Skin of body (tissue), 2 donors: ENCODE measurements around the gene FLOT2. TPM values are rescaled to one million over a fixed set of nuclear protein-coding genes. Genes with fewer than 3 reads are reported as not detected.
"Not testable (repeated sequence)": the region's sequence is repeated elsewhere in the genome, so short reads cannot be mapped to it uniquely, and the experiment has no call there.

ENCODE experiments used
- DNase-seq: peaks from one replicate; lab custom pipeline; 2025; lab: John Stamatoyannopoulos, UW
- total RNA-seq: library from RNA; depleted of rRNA; stranded (reverse); fragments of >200 nt; gene quantifications from one replicate; pipeline ENCODE4 v1.2.3, GENCODE V29; 2014

FLOT2 gene
- total RNA-seq, 1 donor from 2014 or later, result 18.7 TPM

GRCh38 chr17:28917029-28917428 is 19.5 kb upstream of the FLOT2 start:
- no peak for DNase-seq

DNA sequence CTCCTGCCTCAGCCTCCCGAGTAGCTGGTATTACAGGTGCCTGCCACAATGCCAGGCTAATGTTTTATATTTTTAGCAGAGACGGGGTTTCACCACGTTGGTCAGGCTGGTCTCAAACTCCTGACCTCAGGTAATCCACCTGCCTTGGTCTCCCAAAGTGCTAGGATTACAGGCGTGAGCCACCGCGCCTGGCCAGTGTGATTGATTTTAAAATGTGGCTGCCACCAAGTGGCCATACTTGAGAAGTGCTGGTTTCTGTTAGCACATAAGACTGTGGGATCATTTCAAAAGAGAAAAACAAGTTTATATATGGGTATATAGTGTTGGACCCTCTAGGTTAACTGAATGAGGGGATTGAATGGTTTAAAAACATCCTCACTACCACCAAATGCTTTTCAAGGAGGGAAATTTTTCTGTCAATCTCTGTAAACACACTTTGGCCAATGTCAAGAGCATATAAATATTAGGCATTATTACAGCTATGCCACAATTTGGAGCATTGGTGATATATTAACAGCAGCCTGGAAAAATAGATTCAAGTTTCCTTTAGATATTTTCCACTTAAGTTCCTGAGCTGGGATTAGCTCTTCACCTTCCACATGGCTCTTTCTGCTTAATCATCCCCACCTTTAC is 18.9 kb upstream of the FLOT2 start:
- peak; percentile 9 for DNase-seq

DNA sequence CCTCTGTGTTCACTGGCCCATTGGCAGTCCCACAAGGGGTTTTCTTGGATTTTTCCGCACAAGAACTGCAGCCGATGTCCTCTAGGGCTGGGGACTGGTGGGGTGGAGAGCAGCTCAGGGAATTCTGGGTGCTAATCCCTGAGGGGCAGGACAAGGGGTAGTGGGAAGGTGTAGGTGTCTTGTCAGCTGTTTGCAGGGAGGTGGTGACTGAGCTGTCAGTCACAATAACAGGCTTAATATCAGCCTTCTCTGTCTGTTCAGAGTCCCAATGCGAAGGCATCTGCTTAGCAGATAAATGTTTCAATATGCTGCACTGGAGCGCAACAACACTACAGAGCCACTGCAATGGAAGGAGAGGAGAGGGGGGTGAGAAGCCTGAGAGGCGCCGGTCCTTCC is 15.4 kb upstream of the FLOT2 start:
- DNase-seq, result no peak

DNA sequence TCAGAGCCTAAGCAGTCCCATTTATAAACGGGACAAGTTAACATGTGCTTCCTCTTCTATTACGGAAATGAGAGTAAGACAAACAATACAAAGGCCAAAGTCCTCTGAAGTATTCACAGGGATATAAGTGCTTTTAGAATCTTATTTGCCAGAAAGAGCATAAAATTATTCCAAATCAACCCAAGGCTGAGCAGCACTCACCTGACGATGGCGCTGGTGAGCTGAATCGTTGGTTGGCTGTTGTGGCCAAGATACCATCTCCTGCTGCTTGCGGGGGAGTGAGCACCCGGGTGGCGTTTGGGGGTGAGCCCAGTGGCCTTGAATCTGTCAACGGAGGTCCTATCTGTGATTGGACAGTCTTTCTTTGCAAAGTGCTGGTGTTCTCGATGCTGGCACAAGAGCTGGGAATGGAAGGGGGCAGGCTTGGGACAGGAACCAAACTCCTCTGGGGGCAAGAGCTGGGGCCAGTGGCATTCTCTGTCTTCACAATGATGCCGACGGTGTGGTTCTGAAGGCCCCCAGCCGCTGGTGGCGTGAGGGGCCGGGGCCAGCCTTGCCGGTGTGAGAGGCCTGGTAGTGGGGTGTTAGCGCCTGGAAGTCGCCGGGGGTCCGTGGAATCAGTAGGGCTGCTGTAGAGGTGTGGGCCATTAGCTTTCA is 14.9 kb upstream of the FLOT2 start:
- no peak for DNase-seq

DNA sequence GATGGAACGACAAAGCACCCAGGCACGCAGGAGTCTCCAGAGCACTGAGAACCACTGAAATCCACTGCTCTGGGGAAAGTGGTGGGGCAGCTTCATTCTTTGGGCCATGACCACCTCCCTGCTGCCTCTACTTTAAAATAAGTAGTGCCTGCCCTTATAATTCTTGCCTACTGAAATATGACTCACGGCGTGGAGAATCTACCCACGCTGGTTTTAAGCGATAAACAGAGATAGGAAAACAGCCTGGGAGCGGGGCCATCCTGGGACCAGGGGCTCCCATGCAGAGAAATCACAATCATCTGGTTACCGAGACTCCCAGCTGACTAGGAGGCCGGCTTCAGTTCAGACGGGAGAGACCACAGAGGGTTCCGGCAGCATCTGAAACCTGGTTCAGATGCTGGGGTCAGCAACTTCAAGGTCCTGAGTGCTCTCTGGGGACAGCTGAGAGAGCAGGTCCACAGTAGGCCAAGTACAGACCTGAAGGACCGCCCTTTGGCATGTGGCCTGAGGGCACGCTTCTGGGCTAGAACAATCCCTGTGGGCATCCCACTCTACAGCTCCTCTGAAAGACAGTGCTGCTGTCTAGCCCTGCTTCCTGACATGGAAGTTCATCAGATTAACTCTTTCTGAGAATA is 14.0 kb upstream of the FLOT2 start:
- no peak for DNase-seq

DNA sequence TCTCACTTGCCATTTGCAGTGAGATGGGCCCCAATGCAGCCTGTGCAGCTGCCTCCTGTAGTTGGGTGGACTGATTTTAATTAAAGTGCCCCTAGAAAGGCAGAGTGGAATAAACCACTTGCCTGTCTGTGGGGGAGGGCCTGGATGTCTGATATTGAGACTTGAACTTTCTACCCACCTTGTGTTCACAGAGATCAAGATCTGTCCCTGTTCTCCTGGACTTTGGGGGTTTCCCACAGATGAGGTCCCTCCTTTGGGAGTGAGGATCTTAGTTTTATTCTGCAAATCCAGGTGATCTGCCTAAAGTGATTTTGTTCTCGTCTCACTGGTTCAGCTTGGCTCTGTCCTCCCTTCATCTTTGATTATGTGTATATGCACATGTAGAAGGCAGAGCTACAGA is 13.0 kb upstream of the FLOT2 start:
- DNase-seq, result no peak

DNA sequence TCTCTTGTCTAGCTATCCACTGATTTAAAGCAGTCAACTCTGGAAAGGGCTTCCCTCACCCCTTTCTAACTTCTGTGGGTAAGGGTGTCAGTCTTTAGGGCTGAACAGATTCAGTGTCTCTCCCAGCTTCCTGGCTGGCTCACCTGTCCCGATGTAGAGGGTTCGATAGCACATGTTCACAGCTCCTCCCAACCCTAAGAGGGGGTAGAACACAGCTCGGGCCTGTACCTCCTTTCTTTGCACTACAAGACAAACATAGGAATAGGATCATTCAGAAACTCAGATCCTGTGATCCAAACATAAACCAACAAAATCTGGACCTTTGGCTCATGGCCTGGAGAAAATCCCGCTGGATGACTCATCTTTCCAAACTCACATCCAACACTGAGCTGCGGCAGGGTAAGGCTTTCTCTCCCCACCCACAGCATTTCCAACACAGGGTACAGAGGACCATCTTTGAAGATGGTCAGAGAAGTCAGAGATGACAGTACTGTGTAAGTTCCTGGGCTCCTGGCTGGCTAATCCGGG is 11.2 kb upstream of the FLOT2 start:
- peak; percentile 45 for DNase-seq

DNA sequence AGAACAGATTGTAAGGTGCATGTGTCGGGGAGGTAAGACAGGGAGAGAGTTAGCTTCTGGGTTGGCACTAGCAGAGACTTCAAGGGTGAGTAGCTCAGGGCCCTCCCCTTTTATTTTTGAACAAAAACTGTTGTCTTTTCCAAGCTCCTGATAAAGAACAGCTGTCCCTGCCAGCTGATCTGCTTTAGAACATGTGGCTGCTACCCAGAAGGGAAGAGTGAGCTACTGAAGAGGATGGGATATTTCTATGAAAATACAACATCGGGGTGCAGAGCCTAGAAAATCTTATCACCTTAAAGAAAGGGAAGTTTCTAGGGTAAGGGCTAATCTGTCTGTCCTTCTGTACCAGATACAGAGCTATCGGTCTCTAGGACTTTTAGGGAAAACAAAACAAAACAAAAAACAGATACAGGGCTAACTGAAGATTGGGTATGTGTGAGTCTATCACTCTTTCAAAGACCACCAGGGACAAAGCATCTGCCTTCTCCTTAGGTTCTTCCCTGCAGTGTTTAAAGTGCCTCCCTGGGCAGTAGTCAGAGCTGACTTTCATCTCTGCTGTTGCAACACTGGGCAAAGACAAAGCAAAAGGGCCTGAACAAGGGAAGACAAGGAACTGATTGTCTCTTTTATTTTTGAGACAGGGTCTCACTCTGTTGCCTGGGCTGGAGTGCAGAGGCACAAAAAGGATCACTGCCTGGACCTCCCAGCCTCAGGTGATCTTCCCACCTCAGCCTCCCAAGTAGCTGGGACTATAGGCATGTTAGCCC is 10.4 kb upstream of the FLOT2 start:
- peak; percentile 37 for DNase-seq

DNA sequence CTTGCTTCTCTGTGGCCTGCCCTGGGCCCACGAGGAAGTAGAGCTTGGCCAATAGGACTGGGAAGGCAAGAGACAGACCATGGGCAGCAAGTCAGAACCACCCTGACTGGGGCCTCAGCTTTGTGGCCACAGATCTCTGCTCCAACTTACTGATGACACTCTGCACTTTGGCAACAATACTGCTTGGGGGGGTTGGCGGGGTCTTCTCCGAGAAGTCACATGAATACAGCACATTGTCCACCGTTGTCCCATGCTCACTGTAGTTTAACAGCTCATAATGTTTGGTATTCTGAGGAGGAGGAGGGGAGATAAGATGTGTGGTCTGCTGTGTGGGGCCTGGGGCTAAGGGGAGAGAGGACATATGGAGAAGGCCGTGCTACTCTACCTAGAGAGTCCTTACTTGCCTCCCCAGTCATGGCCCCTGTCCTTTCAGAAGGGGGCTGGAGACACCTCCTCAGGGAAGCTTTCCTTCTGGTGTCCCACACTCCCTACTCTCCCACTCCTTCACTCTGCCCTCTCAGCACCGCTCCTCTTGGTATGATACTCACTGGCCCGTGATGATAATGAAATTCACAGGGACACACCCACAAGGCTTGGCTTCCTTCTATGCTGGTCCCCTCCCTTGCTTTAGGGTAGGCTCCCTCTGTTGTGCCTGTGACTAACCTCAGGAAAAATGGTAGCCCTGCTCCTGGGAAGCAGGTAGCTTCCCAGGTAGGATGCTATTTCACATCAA is 9.3 kb upstream of the FLOT2 start:
- no peak for DNase-seq

DNA sequence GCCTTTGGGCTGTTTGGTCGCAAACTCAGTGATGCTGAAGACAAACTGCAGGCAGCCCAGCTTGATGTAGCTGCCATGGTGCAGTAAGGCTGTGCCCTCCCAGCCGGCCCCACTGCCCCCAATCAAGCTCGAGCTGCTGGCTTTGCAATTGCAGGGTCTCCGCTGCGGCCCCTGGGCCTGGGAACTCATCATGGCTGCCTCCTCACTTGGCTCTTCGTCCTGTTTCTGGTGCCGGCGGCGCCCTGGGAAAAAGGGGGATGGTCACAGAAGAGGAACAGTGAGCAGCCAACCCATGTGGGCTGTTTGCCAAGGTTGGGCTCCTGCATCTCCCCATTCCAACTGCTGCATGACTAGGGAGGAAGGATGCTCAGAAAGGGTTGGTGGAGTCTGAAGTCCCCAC is 8.7 kb upstream of the FLOT2 start:
- DNase-seq, result no peak

DNA sequence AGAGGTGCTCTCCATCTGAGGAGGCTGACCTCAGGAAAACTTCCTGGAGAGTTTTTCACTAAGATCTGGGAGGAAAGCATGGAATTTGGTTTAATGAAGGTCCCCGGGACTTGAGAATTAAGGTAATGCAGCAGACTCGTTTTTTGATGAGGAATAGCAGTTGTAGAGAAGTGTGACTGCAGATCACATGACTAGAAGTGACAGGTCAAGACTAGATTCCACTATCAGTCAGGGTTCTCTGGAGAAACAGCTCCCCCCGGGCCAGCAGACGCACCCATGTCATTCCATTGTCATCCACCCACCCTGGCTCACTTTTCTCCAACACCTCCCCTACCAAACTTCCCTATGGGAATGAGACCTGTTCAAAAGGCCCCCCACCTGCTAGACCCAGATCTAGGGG is 7.3 kb upstream of the FLOT2 start:
- DNase-seq, result no peak

DNA sequence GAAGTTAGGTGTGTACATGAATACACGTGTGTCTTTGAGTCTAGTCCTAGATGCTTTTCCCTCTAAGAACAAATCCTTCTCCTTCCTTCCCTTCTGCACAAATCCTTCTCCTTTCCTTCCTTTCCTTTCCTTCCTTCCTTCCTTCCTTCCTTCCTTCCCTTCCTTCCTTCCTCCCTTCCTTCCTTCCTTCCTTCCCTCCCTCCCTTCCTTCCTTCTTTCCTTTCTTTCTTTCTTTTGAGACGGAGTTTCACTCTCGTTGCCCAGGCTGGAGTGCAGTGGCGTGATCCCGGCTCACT is 6.0 kb upstream of the FLOT2 start:
- not testable (repeated sequence) for DNase-seq

DNA sequence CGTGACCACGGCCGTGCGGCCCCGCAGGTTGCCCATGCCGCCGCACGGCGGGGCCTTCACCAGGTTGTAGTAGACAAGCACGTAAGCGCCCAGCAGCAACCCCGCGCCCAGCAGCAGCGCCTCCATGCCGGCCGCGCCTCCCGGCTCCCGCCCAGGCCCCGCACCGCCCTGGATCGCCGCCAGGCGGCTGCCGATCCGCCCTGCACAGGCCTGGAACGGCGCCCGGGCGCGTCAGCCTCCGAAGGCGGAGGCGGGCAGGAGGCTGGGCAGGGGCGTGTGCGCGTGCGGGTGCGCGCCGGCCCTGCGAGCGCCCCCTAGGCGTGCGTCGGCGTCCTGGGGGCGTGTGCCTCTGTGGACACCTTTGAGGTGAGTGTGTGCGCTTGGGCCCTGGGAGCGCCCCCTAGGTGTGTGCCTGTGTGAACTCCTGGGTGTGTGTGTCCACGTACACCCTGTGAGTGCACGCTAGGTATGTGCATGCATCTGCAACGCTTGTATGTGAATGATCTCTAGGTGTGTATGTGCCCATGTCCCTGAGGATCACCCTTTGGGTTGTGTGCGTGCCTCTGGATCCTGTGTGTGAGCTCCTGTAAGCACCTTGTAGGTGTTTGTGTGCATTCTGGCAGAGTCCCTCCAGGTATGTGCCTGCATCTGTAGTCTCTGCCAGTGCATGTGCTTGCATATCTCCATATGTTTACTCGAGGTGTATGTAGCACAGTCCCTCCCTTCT is 5.4 kb upstream of the FLOT2 start, which contains the start of gene DHRS13:
TSS of gene DHRS13 (minus strand) at position 261 of the 727 bp plus-strand sequence. CDS start at position 126, 135 bp downstream.
- peak; percentile 63 for DNase-seq

- DNase-seq, result no peak
Measured at GRCh38 chr17:28901866-28902818, 4.6 kb upstream of the FLOT2 start.

- no peak for DNase-seq
Measured at GRCh38 chr17:28900986-28901726, 3.6 kb upstream of the FLOT2 start.

DNA sequence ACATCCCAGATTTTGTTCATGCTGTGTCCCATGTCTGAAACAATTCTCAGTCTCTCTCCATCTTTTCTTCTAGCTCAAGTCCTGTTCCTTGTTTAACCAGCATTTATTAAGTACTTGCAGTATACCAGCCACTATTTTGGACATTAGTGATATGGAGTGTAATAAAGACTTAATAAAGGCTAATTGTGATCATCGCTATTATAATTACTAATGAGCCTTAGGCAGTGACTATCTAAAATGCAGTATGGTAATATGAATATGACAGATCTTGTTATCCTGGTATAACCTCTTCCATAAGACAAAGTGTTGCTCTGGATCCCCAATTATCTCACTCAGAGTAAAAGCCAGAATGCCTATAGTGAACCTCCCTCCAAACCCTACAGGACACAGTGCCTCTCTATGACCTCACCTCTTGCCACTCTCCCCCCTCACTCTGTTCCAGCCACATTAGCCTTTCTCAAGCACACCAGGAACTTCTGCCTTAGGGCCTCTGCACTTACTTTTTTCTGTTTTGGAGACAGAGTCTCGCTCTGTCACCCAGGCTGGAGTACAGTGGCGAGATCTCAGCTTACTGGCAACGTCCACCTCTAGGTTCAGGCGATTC is 1.8 kb upstream of the FLOT2 start:
- no peak for DNase-seq

DNA sequence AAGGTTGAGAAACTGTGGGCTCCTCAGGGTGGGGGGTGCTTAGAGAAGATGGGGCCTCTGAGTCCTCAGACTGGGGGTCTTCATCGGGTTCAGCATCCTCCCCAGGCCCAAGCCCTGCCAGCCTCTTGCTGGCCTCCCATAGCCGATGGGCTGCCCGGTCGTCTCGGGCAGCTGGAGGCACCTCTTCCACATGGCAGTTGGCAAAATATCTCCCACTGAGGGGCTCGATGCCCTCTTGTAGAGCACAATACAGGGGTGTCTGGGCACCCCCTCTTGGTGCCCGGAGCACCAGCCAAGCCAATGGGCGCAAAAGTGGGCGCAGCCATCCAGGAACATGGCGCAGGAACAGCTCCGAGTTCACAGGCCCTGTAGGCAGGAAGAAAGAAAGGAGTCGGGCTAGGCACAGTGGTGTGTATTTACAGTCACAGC is 1.0 kb upstream of the FLOT2 start:
- DNase-seq, result no peak
